Adrenal gland (tissue), 12 donors: ENCODE measurements around the gene PSKH1. TPM values are rescaled to one million over a fixed set of nuclear protein-coding genes. Genes with fewer than 3 reads are reported as not detected.

Source experiments
- DNase-seq, 7 donors: peaks; one replicate each; pipeline ENCODE4 v3.0.0-alpha.2; 2019 to 2020
- H3K27ac ChIP-seq, 5 donors: fragments of 200-600 bp; sonication (generic) in 4 of 5; 1 replicate in 3 of 5; 2 replicates in 2 of 5; pipeline versions ENCODE4 v1.5.1 to v1.8.0; 2016 to 2020; ENCODE audit warnings: mild to moderate bottlenecking in 1 of 5
- H3K27me3 ChIP-seq: fragments of 200-600 bp; 2 replicates; pipeline ENCODE4 v1.8.0; 2021
- H3K36me3 ChIP-seq, 2 donors: fragments of 200-600 bp; replicated peaks in 1 of 2; 1 replicate in 1 of 2; 2 replicates in 1 of 2; pipeline versions ENCODE4 v1.5.1 to v1.8.0; 2018 to 2022
- H3K4me1 ChIP-seq, 2 donors: fragments of 200-600 bp; replicated peaks in 1 of 2; 1 replicate in 1 of 2; 2 replicates in 1 of 2; pipeline versions ENCODE4 v1.5.1 to v1.8.0; 2018 to 2021
- H3K4me3 ChIP-seq, 4 donors: fragments of 200-600 bp; sonication (generic) in 3 of 4; one replicate each; pipeline ENCODE4 v1.5.1; 2016 to 2018
- H3K9me3 ChIP-seq, 3 donors: fragments of 200-600 bp; sonication (generic) in 1 of 3; replicated peaks in 1 of 3; 1 replicate in 2 of 3; 2 replicates in 1 of 3; pipeline versions ENCODE4 v1.5.1 to v1.8.0; 2016 to 2021
- CTCF ChIP-seq, 6 experiments: fragments of 450-650 bp in 4 of 6; fragments of 200-600 bp in 2 of 6; sonication (generic) in 1 of 6; IDR thresholded peaks; 1 replicate in 5 of 6; 2 replicates in 1 of 6; pipeline versions ENCODE4 v1.5.1 to v1.8.0; 2016 to 2021; ENCODE audit warnings: antibody characterized with exemption in 6 of 6, mild to moderate bottlenecking in 2 of 6, moderate library complexity in 1 of 6
- POLR2A ChIP-seq, 2 donors: fragments of 450-650 bp; IDR thresholded peaks; one replicate each; pipeline ENCODE4 v1.6.1; 2017; ENCODE audit warnings: antibody characterized with exemption in 2 of 2, mild to moderate bottlenecking in 2 of 2, moderate library complexity in 1 of 2
- WGBS, 4 donors: extraction: QIAGEN DNeasy Blood & Tissue Kit in 2 of 4; methylation state at CpG; one replicate each; pipeline versions ENCODE4 v1.1.5 to v1.1.7; 2013 to 2017; 5-methylcytosine and 5-hydroxymethylcytosine counted together
- intact Hi-C, 2 donors: fragments of 100-400 bp; cut with DNase I; formaldehyde crosslinking; loops; one replicate each; pipeline versions ENCODE4 v1.14.1 to v1.15.0; 2022 to 2023
- polyA plus RNA-seq, 3 donors: library from polyadenylated mRNA; stranded (reverse); fragments of 200-250 nt in 2 of 3; fragments of 350-450 nt in 1 of 3; fragmentation: Illumina TruSeq in 1 of 3; extraction: RNeasy Lipid Tissue Mini Kit (QIAGEN cat#74804) in 1 of 3; gene quantifications; one replicate each; pipeline ENCODE4 v1.2.3, GENCODE V29; 2013 to 2014
- total RNA-seq, 9 donors: library from RNA; depleted of rRNA in 4 of 9; stranded (reverse); fragments of >200 nt in 4 of 9; fragments of 120-200 nt in 1 of 9; fragmentation: NEBNext Ultra II Directional in 1 of 9; extraction: Animal tissue kit (Norgen Biotek cat#: 25700) in 1 of 9; gene quantifications; one replicate each; pipeline versions ENCODE4 v1.1.0 to v1.2.4, GENCODE V29; 2013 to 2023
- donor health status: healthy with polysubstance abuse.
- donor health status: Bipolar disorder and iron deficiency.
- donor health status: DM: yes; HTN: yes; CAD: no.
- donor health status: DM: no; HTN: no; CAD: no.
- donor health status: DM: no; HTN: no; CAD: no.
- donor health status: DM: yes; HTN: yes; CAD: no.

PSKH1 gene
- total and polyA plus RNA-seq, 12 donors = 9.5 to 43.7 (median 24.0) TPM

GRCh38 chr16:67872131-67872630 lies 20.9 kb upstream of the PSKH1 start:
- intact Hi-C loops = no loop called here
- H3K4me3 ChIP-seq = peak overlapping the region in 1 of 4 donors; percentile 97

GRCh38 chr16:67872631-67873434 lies 20.2 kb upstream of the PSKH1 start, which contains the start of gene EDC4:
Gene EDC4, plus strand, starts transcription at chr16:67873052. Its CDS starts 210 bp downstream, at chr16:67873262.
- peaks cover 10 to 18% of the 10 kb centered on the region in 2 donors for H3K4me1 ChIP-seq
- no peaks in the 10 kb centered on the region for H3K27me3 ChIP-seq
- peak within 1 kb of the TSS in 4 of 5 donors; percentile 58 to 83 (median 71) for H3K27ac ChIP-seq
- intact Hi-C loops = no loop called here
- H3K9me3 ChIP-seq = no peaks in the 10 kb centered on the region
- H3K4me3 ChIP-seq = peak within 1 kb of the TSS; percentile 25 to 97 (median 65)
- TF ChIP-seq CTCF (IDR thresholded peaks at IDR 0.05) (no peak), POLR2A (IDR thresholded peaks at IDR 0.05) (peak; percentile 47 to 52)
- peaks cover 0 to 46% of the 10 kb centered on the region in 2 donors for H3K36me3 ChIP-seq
- WGBS, 4 donors = 0 to 3% (median 2%) methylated on average over 1 to 72 of the region's 72 CpGs
- DNase-seq = peak; percentile 83 to 91 (median 86)

More at GRCh38 chr16:67872131-67872630, 20.9 kb upstream of the PSKH1 start:
- H3K36me3 ChIP-seq = peaks cover 0 to 45% of the 10 kb centered on the region in 2 donors
- peak overlapping the region in 4 of 5 donors; percentile 58 to 83 (median 71) for H3K27ac ChIP-seq
- no peak for DNase-seq
- H3K4me1 ChIP-seq = peaks cover 10 to 18% of the 10 kb centered on the region in 2 donors
- WGBS, 4 donors = 60 to 72% (median 65%) methylated on average over 2 of the region's 2 CpGs
- no peaks in the 10 kb centered on the region for H3K9me3 ChIP-seq
- H3K27me3 ChIP-seq = no peaks in the 10 kb centered on the region
- TF ChIP-seq CTCF (IDR thresholded peaks at IDR 0.05) = no peak
- no peak for TF ChIP-seq POLR2A (IDR thresholded peaks at IDR 0.05)

GRCh38 chr16:67873435-67874370 lies 19.4 kb upstream of the PSKH1 start:
- Histone ChIP-seq H3K9me3 (no peaks in the 10 kb centered on the region), H3K4me3 (peak overlapping the region; percentile 25 to 97 (median 65)), H3K27ac (peak overlapping the region in 4 of 5 donors; percentile 58 to 83 (median 71)), H3K36me3 (peaks cover 0 to 46% of the 10 kb centered on the region in 2 donors), H3K27me3 (no peaks in the 10 kb centered on the region), H3K4me1 (peaks cover 10 to 18% of the 10 kb centered on the region in 2 donors)
- 14 to 20% (median 15%) methylated on average over 14 to 23 of the region's 23 CpGs for WGBS, 4 donors
- no peak for TF ChIP-seq POLR2A (IDR thresholded peaks at IDR 0.05)
- TF ChIP-seq CTCF (IDR thresholded peaks at IDR 0.05) = no peak
- DNase-seq = peak in 1 of 7 donors; percentile 18
- intact Hi-C loops = no loop called here
